C4-2B (cell line): ENCODE measurements around the gene DSG2.

Source experiments
- H3K27ac ChIP-seq: fragments of 450-650 bp; 2 replicates; pipeline ENCODE4 v1.5.1; 2017
- ZFX ChIP-seq: fragments of 450-650 bp; IDR thresholded peaks from 2 replicates; pipeline ENCODE4 v1.6.1; 2017
- TF ChIP-seq, protein P1 (sequence below): fragments of 450-650 bp; conservative IDR thresholded peaks from 2 replicates; pipeline ENCODE4 v1.5.1; 2017; ENCODE audit warnings: mild to moderate bottlenecking

Gene DSG2

DNA sequence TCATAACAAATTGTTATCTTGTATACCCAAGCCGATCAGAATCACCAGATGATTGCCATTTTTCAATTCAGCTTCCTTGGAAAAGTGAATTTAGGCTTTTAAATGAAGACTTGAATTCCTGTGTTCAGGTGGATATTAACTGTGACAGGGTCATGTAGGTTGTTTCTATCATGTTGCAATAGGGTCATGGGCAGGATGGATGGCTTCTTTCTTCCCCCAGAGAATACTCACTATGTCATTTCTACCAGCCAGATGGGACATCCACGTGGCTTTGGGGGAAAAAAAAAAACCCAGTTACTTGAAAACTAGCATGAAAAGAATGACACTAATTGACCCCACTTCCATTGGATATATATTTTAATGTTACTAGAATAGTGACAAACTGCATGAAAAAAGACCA, 14.6 kb upstream of the DSG2 start:
- TF ChIP-seq ZFX, result no peak
- TF ChIP-seq, protein P1, sequence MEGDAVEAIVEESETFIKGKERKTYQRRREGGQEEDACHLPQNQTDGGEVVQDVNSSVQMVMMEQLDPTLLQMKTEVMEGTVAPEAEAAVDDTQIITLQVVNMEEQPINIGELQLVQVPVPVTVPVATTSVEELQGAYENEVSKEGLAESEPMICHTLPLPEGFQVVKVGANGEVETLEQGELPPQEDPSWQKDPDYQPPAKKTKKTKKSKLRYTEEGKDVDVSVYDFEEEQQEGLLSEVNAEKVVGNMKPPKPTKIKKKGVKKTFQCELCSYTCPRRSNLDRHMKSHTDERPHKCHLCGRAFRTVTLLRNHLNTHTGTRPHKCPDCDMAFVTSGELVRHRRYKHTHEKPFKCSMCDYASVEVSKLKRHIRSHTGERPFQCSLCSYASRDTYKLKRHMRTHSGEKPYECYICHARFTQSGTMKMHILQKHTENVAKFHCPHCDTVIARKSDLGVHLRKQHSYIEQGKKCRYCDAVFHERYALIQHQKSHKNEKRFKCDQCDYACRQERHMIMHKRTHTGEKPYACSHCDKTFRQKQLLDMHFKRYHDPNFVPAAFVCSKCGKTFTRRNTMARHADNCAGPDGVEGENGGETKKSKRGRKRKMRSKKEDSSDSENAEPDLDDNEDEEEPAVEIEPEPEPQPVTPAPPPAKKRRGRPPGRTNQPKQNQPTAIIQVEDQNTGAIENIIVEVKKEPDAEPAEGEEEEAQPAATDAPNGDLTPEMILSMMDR, result no peak
- no peak overlapping the region for H3K27ac ChIP-seq

- no peak for TF ChIP-seq ZFX
- TF ChIP-seq, protein P1, result no peak
- no peak overlapping the region for H3K27ac ChIP-seq
Measured at GRCh38 chr18:31484461-31484860, 13.5 kb upstream of the DSG2 start.

GRCh38 chr18:31486165-31486564, 11.8 kb upstream of the DSG2 start:
- TF ChIP-seq ZFX, result no peak
- TF ChIP-seq, protein P1, result no peak
- H3K27ac ChIP-seq, result no peak overlapping the region

GRCh38 chr18:31487246-31488015, 10.5 kb upstream of the DSG2 start:
- H3K27ac ChIP-seq, result no peak overlapping the region
- no peak for TF ChIP-seq ZFX
- TF ChIP-seq, protein P1, result no peak

DNA sequence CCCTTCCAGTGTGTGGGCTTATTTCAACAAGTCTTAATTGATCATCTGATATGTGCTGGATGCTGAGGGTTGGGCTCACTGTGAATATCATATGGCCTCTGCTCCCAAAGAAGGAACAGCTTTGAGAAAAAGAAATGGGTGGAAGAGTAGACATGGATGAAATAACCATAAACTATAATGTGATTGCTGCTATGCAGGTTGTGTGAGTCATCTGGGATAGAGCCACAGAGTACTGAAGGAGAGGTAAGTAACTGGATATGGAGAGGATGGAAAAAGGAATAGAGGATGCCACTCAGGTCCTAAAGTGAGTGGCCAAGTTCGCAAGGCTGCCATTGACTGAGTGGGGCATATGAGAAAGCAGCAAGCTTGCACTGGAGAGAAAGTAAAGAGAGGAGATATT, 8.7 kb upstream of the DSG2 start:
- H3K27ac ChIP-seq, result no peak overlapping the region
- no peak for TF ChIP-seq ZFX
- TF ChIP-seq, protein P1, result no peak

DNA sequence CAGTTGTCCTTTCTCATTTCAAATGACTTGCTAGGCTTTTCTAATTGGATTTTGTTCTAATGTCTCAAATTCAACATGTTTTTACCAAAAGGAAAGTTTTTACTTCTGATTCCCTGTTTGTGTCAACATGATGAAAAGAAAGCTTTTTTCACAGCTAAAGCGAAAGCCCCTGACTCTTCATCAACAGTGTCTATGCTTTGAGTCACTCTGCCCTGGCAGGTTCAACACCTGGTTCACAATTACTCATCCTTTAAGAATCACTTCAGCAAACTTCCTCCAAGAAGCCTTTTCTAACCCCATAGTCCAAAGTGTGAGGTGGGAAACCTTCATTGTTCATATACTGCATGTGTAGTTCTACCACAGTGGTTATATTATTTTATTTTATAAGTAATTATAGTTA, 7.6 kb upstream of the DSG2 start:
- H3K27ac ChIP-seq, result no peak overlapping the region

GRCh38 chr18:31490833-31491232, 7.1 kb upstream of the DSG2 start:
- no peak overlapping the region for H3K27ac ChIP-seq
- TF ChIP-seq ZFX, result no peak
- TF ChIP-seq, protein P1, result no peak

More for the DNA sequence above, 7.6 kb upstream of the DSG2 start:
- no peak for TF ChIP-seq ZFX
- TF ChIP-seq, protein P1, result no peak
